H1 (cell line): ENCODE measurements around the gene PKM. TPM values are rescaled to one million over a fixed set of nuclear protein-coding genes. Genes with fewer than 3 reads are reported as not detected.

ENCODE experiments used
- CHD1 ChIP-seq: IDR thresholded peaks from 2 replicates; pipeline ENCODE4 v1.6.1; 2012; ENCODE audit warnings: low read depth, low read length, improper control_type of control experiment
- CTCF ChIP-seq, 3 experiments: IDR thresholded peaks; 1 replicate in 2 of 3; 2 replicates in 1 of 3; pipeline versions ENCODE4 v1.5.1 to v1.6.1; 2011; ENCODE audit warnings: low read length in 3 of 3, mild to moderate bottlenecking in 3 of 3, inconsistent platforms in 2 of 3, low read depth in 1 of 3, moderate library complexity in 1 of 3; ENCODE audit not compliant: insufficient read depth in 1 of 3; ENCODE audit errors: control extremely low read depth in 1 of 3
- MAX ChIP-seq: IDR thresholded peaks from 2 replicates; pipeline ENCODE4 v1.6.1; 2012; ENCODE audit warnings: inconsistent platforms
- POLR2A ChIP-seq, 2 experiments: IDR thresholded peaks; 1 replicate in 1 of 2; 2 replicates in 1 of 2; pipeline ENCODE4 v1.6.1; 2011; ENCODE audit warnings: low read depth in 2 of 2, low read length in 2 of 2, mild to moderate bottlenecking in 2 of 2; ENCODE audit errors: control extremely low read depth in 1 of 2
- TAF7 ChIP-seq: optimal IDR thresholded peaks from 2 replicates; pipeline ENCODE3; 2011; ENCODE audit warnings: low read depth, mild to moderate bottlenecking, inconsistent platforms, low read length, moderate library complexity, borderline replicate concordance
- USF2 ChIP-seq: IDR thresholded peaks from 2 replicates; pipeline ENCODE4 v1.6.1; 2011; ENCODE audit warnings: low read length, improper control_type of control experiment
- polyA plus RNA-seq, 7 experiments: library from polyadenylated mRNA; depleted of rRNA in 3 of 7; stranded (reverse) in 5 of 7; unstranded in 2 of 7; fragments of >200 nt in 5 of 7; fragments of 200-250 nt in 2 of 7; gene quantifications; 1 replicate in 5 of 7; 2 replicates in 1 of 7; 4 replicates in 1 of 7; pipeline versions ENCODE4 v1.2.1 to v1.2.3, GENCODE V29; 2011 to 2013; ENCODE audit warnings: missing spikeins in 2 of 7, mixed read lengths in 2 of 7
- total RNA-seq: library from RNA; stranded (reverse); fragmentation: NEBNext Ultra II Directional; extraction: Animal tissue kit (Norgen Biotek cat#: 25700); gene quantifications from 2 replicates; pipeline ENCODE4 v1.2.1, GENCODE V29; 2021

The PKM gene
- total and polyA plus RNA-seq, 2 of the 8 experiments (the other 6 are each of a cell fraction or from before 2014, with no cell fraction given), result 780 to 856 TPM

GRCh38 chr15:72176159-72176558 is 54.8 kb downstream of the PKM start (continued):
- TF ChIP-seq CTCF (IDR thresholded peaks at IDR 0.05; ENCODE audit: control extremely low read depth in 1 of 3, insufficient read depth in 1 of 3, low read depth in 1 of 3, low read length in 3 of 3) (no peak), MAX (no peak), TAF7 (no peak), POLR2A (IDR thresholded peaks at IDR 0.05; ENCODE audit: control extremely low read depth in 1 of 2, low read depth in 2 of 2, low read length in 2 of 2) (no peak), USF2 (no peak), CHD1 (no peak)
